ENCODE results near the gene IRF2BP2.

The IRF2BP2 gene

DNA sequence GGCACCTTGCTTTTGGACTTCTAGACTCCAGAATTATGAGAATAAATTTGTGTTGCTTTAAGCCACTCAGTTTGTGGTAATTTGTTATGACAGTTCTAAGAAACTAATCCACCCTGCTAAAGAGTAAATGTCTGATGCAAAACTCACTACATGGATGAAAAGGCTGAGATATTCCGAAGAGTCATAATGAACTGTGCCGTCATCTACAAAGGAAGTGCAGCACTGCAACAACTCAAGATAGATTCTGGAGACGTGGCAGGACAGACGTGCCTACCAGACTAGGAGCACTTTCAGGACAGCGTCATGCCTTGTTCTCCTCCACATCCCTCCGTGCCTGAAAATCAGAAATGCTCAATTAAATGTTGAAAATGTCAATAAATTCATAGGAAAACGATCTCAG, 24.4 kb upstream of the IRF2BP2 start:
- TF ChIP-seq, protein P1, sequence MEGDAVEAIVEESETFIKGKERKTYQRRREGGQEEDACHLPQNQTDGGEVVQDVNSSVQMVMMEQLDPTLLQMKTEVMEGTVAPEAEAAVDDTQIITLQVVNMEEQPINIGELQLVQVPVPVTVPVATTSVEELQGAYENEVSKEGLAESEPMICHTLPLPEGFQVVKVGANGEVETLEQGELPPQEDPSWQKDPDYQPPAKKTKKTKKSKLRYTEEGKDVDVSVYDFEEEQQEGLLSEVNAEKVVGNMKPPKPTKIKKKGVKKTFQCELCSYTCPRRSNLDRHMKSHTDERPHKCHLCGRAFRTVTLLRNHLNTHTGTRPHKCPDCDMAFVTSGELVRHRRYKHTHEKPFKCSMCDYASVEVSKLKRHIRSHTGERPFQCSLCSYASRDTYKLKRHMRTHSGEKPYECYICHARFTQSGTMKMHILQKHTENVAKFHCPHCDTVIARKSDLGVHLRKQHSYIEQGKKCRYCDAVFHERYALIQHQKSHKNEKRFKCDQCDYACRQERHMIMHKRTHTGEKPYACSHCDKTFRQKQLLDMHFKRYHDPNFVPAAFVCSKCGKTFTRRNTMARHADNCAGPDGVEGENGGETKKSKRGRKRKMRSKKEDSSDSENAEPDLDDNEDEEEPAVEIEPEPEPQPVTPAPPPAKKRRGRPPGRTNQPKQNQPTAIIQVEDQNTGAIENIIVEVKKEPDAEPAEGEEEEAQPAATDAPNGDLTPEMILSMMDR (IDR thresholded peaks at IDR 0.05; ENCODE audit: low read depth, low read length, missing control alignments), result no peak
- DNase-seq (ENCODE audit: extremely low read depth, low read depth), result no peak
- H3K4me3 ChIP-seq (replicated peaks; ENCODE audit: low read depth, low read length), result no peak overlapping the region

DNA sequence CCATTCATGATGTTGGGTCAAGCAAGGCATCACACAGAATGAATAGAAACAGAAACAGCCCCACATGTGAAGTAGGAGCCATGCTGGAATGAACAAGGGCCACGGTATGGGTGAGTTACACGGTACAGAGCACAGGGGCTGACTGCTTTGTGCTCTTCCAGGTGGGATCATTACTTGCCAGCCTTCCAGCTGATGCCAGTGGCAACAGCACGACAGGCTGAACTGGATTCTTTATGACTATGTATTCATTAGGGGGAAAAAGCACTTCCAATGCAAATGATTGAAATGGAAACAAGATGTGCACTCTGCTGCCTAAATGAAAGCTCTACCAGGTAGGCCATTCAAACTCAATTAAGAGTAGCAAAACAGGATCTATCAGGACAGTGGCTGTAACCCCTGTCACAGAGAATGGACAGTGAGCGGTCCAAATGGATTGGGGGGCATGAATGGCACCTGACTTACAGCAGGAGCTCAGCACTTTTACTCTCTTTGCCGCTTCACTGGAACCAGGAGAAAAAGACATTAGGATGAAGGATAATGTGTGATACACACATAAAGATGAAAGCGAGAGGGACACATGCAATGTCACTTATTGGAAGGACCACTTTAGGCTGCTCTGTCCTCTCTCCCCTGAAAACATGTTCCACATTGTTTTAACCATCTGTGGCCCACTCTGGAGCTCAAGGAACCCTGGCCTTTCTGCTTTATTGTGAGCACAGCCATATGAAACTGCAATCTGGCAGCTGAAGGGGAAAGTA, 23.4 kb upstream of the IRF2BP2 start:
- TF ChIP-seq, protein P1 (IDR thresholded peaks at IDR 0.05; ENCODE audit: low read depth, low read length, missing control alignments), result no peak
- DNase-seq (ENCODE audit: extremely low read depth, low read depth), result no peak
- H3K4me3 ChIP-seq (replicated peaks; ENCODE audit: low read depth, low read length), result no peak overlapping the region

DNA sequence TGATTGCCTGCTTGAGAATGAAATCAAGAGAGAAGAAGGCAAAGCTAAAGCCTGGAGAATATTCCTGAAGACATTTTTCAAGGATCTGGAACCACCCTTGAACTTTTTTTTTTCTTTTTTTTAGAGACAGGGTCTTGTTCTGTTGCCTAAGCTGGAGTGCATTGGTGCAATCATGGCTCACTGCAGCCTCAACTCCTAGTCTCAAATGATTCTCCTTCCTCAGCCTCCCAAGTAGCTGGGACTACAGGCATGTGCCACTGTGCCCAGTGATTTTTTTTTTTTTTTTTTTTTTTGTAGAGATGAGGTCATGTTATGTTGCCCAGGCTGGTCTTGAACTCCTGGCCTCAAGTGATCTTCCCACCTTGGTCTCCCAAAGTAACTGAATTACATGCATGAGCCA, 22.2 kb upstream of the IRF2BP2 start:
- H3K4me3 ChIP-seq (replicated peaks; ENCODE audit: low read depth, low read length), result no peak overlapping the region
- TF ChIP-seq, protein P1 (IDR thresholded peaks at IDR 0.05; ENCODE audit: low read depth, low read length, missing control alignments), result no peak
- no peak for DNase-seq (ENCODE audit: extremely low read depth, low read depth)

DNA sequence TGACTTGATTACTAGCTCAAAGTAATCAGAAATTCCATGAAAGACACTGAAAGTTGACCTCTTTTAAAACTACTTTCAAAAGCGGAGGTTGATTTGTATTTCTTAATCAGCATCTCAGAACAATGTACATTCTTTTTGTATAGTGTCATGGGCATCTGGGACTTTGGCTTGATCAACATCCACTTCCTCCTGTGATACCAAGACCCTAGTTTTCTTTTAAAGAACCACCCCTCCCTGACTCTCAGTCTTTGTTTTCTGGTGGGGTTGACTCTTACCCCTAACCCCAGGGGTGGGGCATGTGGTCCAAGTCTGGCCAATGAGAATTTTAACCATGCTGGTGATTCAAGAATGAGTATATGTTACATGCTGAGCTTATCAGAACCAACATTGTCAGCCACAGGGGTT, 21.7 kb upstream of the IRF2BP2 start:
- DNase-seq (ENCODE audit: extremely low read depth, low read depth), result no peak
- TF ChIP-seq, protein P1 (IDR thresholded peaks at IDR 0.05; ENCODE audit: low read depth, low read length, missing control alignments), result no peak
- H3K4me3 ChIP-seq (replicated peaks; ENCODE audit: low read depth, low read length), result no peak overlapping the region

DNA sequence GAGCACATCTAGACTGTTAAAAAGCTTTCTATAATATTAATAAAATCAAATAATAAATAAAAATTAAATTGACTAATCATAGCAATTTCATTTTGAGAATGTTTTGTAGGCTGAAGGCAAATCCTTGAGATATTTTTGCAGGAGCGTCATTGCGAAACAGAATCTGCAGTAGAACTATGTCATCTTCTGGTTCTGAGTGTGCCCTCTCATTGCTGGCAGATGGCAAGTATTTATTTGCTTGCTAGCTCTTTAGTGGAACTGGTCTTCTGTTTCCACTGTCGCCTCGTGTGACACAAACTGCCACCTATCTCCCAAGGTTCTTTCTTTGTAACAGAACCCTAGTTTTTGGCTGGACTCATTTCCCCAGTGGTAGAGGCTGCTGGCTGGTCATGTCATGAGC, 19.0 kb upstream of the IRF2BP2 start:
- DNase-seq (ENCODE audit: extremely low read depth, low read depth), result no peak
- no peak overlapping the region for H3K4me3 ChIP-seq (replicated peaks; ENCODE audit: low read depth, low read length)
- TF ChIP-seq, protein P1 (IDR thresholded peaks at IDR 0.05; ENCODE audit: low read depth, low read length, missing control alignments), result no peak

DNA sequence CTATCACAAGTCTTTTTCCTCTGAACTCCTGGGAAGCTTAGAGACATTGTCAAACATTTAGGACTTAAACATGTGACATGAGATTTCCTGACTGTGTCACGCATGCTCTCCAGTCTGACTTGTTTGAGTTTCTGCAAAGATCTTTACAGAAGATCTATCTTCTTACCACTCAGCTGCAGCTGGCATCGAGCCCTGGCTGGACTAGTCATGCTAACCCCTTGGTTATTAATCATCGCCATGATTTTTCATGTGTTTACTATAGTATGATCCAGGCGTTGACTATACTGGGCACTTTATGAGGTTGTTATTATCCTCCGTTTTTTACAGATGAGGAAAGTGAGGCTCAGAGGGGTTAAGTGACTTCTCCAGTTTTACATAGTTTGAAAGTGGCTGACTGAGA, 18.1 kb upstream of the IRF2BP2 start:
- H3K4me3 ChIP-seq (replicated peaks; ENCODE audit: low read depth, low read length), result no peak overlapping the region
- no peak for DNase-seq (ENCODE audit: extremely low read depth, low read depth)
- TF ChIP-seq, protein P1 (IDR thresholded peaks at IDR 0.05; ENCODE audit: low read depth, low read length, missing control alignments), result no peak

Measured in HFF-Myc (cell line).